Endothelial cell of umbilical vein (primary cell): ENCODE measurements around the gene DNMT3B. TPM values are rescaled to one million over a fixed set of nuclear protein-coding genes. Genes with fewer than 3 reads are reported as not detected.

Source experiments
- BruUV-seq: library from RNA; stranded (reverse); fragments of 400-500 nt; replicated peaks from 2 replicates; lab custom pipeline; 2021; lab: Mats Ljungman, UMichigan
- CTCF ChIA-PET: fragments of 300-600, 350-600 bp; sonication (Branson Sonifier 250); formaldehyde crosslinking; loops from one replicate; lab custom pipeline; 2021; ENCODE audit warnings: antibody characterized with exemption, inconsistent platforms; lab: Charles Lee
- POLR2A ChIA-PET: fragments of 300-600, 350-600 bp; sonication (Branson Sonifier 250); formaldehyde crosslinking; loops from one replicate; lab custom pipeline; 2021; ENCODE audit warnings: antibody characterized with exemption, inconsistent platforms; lab: Charles Lee
- DNase-seq: peaks from one replicate; pipeline ENCODE4 v3.0.0-alpha.2; 2011; ENCODE audit warnings: low read depth, low spot score
- FAIRE-seq: peaks from 2 replicates; lab custom pipeline; 2011; peaks lifted over from hg19 to GRCh38; lab: Jason Lieb, UNC
- H2AFZ ChIP-seq: 2 replicates; pipeline ENCODE4 v1.6.0; 2012; ENCODE audit warnings: low read depth, low read length, control low read depth, inconsistent platforms
- H3K27ac ChIP-seq: 2 replicates; pipeline ENCODE4 v1.5.1; 2011; ENCODE audit warnings: low read depth, mild to moderate bottlenecking, control low read depth, low read length, moderate library complexity; ENCODE audit not compliant: insufficient read depth
- H3K27me3 ChIP-seq, 2 experiments: 2 replicates each; pipeline versions ENCODE4 v1.6.0 to v1.6.1; 2011; ENCODE audit warnings: low read length in 2 of 2, mixed read lengths in 1 of 2; ENCODE audit not compliant: control insufficient read depth in 2 of 2, insufficient read depth in 2 of 2
- H3K36me3 ChIP-seq, 2 experiments: 2 replicates in 1 of 2; 3 replicates in 1 of 2; pipeline ENCODE4 v1.5.1; 2011; ENCODE audit warnings: low read length in 2 of 2, mild to moderate bottlenecking in 1 of 2, moderate library complexity in 1 of 2; ENCODE audit not compliant: control insufficient read depth in 2 of 2, insufficient read depth in 2 of 2; ENCODE audit errors: extremely low read depth in 1 of 2
- H3K4me1 ChIP-seq: 3 replicates; pipeline ENCODE4 v1.5.1; 2011; ENCODE audit warnings: mild to moderate bottlenecking, low read length; ENCODE audit not compliant: control insufficient read depth, insufficient read depth; ENCODE audit errors: extremely low read depth
- H3K4me2 ChIP-seq: 2 replicates; pipeline ENCODE4 v1.6.1; 2011; ENCODE audit warnings: low read length, control low read depth, mixed read lengths; ENCODE audit not compliant: insufficient read depth
- H3K4me3 ChIP-seq, 3 experiments: fragments of 200-600 bp in 1 of 3; sonication (generic), shearing (Covaris generic) in 1 of 3; replicated peaks in 1 of 3; 2 replicates each; pipeline ENCODE4 v1.5.1; 2011 to 2016; ENCODE audit warnings: control low read depth in 3 of 3, low read length in 3 of 3, mild to moderate bottlenecking in 2 of 3, inconsistent platforms in 1 of 3, low read depth in 1 of 3, moderate library complexity in 1 of 3; ENCODE audit not compliant: insufficient read depth in 1 of 3
- H3K79me2 ChIP-seq: 2 replicates; pipeline ENCODE4 v1.6.0; 2012; ENCODE audit warnings: low read length, inconsistent platforms; ENCODE audit not compliant: control insufficient read depth, insufficient read depth
- H3K9ac ChIP-seq: replicated peaks from 2 replicates; pipeline ENCODE3; 2011; ENCODE audit warnings: low read length, control low read depth; ENCODE audit not compliant: insufficient read depth; ENCODE audit errors: extremely low read depth
- H3K9me1 ChIP-seq: replicated peaks from 3 replicates; pipeline ENCODE4 v1.6.0; 2011; ENCODE audit warnings: mild to moderate bottlenecking, low read length; ENCODE audit not compliant: control insufficient read depth, insufficient read depth; ENCODE audit errors: extremely low read depth
- H3K9me3 ChIP-seq: replicated peaks from 2 replicates; pipeline ENCODE4 v1.5.1; 2012; ENCODE audit warnings: low read length, inconsistent platforms; ENCODE audit not compliant: control insufficient read depth, insufficient read depth
- H4K20me1 ChIP-seq: replicated peaks from 2 replicates; pipeline ENCODE3; 2011; ENCODE audit warnings: mild to moderate bottlenecking, low read length; ENCODE audit not compliant: control insufficient read depth, insufficient read depth; ENCODE audit errors: extremely low read depth
- CTCF ChIP-seq, 2 donors: IDR thresholded peaks; 1 replicate in 1 of 2; 2 replicates in 1 of 2; pipeline ENCODE4 v1.5.1; 2011; ENCODE audit warnings: low read length in 2 of 2, mild to moderate bottlenecking in 2 of 2, moderate library complexity in 2 of 2, control low read depth in 1 of 2, inconsistent platforms in 1 of 2, low read depth in 1 of 2; ENCODE audit not compliant: insufficient read depth in 1 of 2; ENCODE audit errors: extremely low read depth in 1 of 2
- EZH2 ChIP-seq: IDR thresholded peaks from 2 replicates; pipeline ENCODE4 v1.6.1; 2012; ENCODE audit warnings: borderline replicate concordance, low read depth, mild to moderate bottlenecking, moderate library complexity, low read length, inconsistent platforms; ENCODE audit not compliant: severe bottlenecking
- FOS ChIP-seq: IDR thresholded peaks from 2 replicates; pipeline ENCODE4 v1.6.1; 2011; ENCODE audit warnings: mild to moderate bottlenecking, low read length, moderate library complexity, borderline replicate concordance; ENCODE audit not compliant: insufficient read depth
- GATA2 ChIP-seq: IDR thresholded peaks from 2 replicates; pipeline ENCODE4 v1.7.0; 2011; ENCODE audit warnings: low read depth, mild to moderate bottlenecking, moderate library complexity, mixed read lengths, low read length; ENCODE audit not compliant: insufficient read length, insufficient read depth
- JUN ChIP-seq: IDR thresholded peaks from 2 replicates; pipeline ENCODE4 v1.6.1; 2011; ENCODE audit warnings: borderline replicate concordance, low read depth; ENCODE audit not compliant: insufficient read length, insufficient read depth
- MAX ChIP-seq: IDR thresholded peaks from 2 replicates; pipeline ENCODE4 v1.6.1; 2011; ENCODE audit not compliant: insufficient read depth, insufficient read length
- MYC ChIP-seq: IDR thresholded peaks from one replicate; pipeline ENCODE4 v1.6.1; 2011; ENCODE audit warnings: mild to moderate bottlenecking, low read depth, low read length
- POLR2A ChIP-seq: IDR thresholded peaks from 2 replicates; pipeline ENCODE4 v1.6.1; 2012; ENCODE audit warnings: low read depth, mild to moderate bottlenecking, control low read depth, low read length
- POLR2AphosphoS5 ChIP-seq: IDR thresholded peaks from 2 replicates; pipeline ENCODE4 v1.6.1; 2012; ENCODE audit warnings: low read depth, mild to moderate bottlenecking, control low read depth, low read length, moderate library complexity; ENCODE audit not compliant: insufficient read depth
- dilution Hi-C: fragments of 300-500 bp; cut with MboI; formaldehyde crosslinking; loops from one replicate; pipeline ENCODE4 v1.15.0; 2019; ENCODE audit warnings: low sequenced_read_pairs; ENCODE audit not compliant: extremely low pct_ligation_motif_present
- intact Hi-C: fragments of 100-400 bp; cut with micrococcal nuclease; formaldehyde crosslinking; loops from one replicate; pipeline ENCODE4 v1.10.0; 2022
- polyA plus RNA-seq, 4 experiments: library from polyadenylated mRNA; depleted of rRNA in 3 of 4; stranded (reverse) in 3 of 4; unstranded in 1 of 4; fragments of >200 nt; gene quantifications; 2 replicates each; pipeline versions ENCODE4 v1.2.1 to v1.2.3, GENCODE V29; 2011 to 2012; ENCODE audit warnings: missing spikeins in 1 of 4
- total RNA-seq: library from RNA; stranded (reverse); gene quantifications from 2 replicates; pipeline ENCODE4 v1.2.3, GENCODE V29; 2021

DNMT3B gene
- total and polyA plus RNA-seq, 2 donors (not counting 3 experiments of a cell fraction or from before 2014, with no cell fraction given) = 3.6 to 6.8 TPM

- Histone ChIP-seq H3K27me3 (no peaks in the 10 kb centered on the region), H3K79me2 (peaks cover 52% of the 10 kb centered on the region), H3K27ac (no peak overlapping the region), H3K9me1 (no peaks in the 10 kb centered on the region), H3K4me2 (no peak overlapping the region), H3K4me3 (no peak overlapping the region), H2AFZ (no peak overlapping the region), H3K9me3 (no peaks in the 10 kb centered on the region), H3K9ac (no peak overlapping the region), H3K36me3 (peaks cover 15 to 19% of the 10 kb centered on the region in 2 experiments), H3K4me1 (no peaks in the 10 kb centered on the region), H4K20me1 (peaks cover 3% of the 10 kb centered on the region)
- TF ChIP-seq POLR2A (no peak), POLR2AphosphoS5 (no peak), MYC (no peak), JUN (no peak), FOS (no peak), MAX (no peak), GATA2 (no peak), CTCF (IDR thresholded peaks at IDR 0.05; ENCODE audit: extremely low read depth in 1 of 2, insufficient read depth in 1 of 2, low read depth in 1 of 2, low read length in 2 of 2) (no peak), EZH2 (no peak)
- DNase-seq = no peak
- POLR2A ChIA-PET = no interaction called here
- BruUV-seq = no TSS peak
- intact Hi-C loops = no loop called here
- CTCF ChIA-PET = interaction anchor here (2.4 kb wide), 1 partner anchor 56 kb away, joined by 9 read pairs; no protein-coding TSS in a partner anchor
- dilution Hi-C loops = no loop called here
- FAIRE-seq = no peak
Observed at GRCh38 chr20:32845786-32846185, 83.6 kb downstream of the DNMT3B start.
